ENCODE measurements around the gene IGSF21.
A peak's percentile ranks its signal among the peaks of the same experiment; 100 is the strongest.
"Not testable (repeated sequence)": the region's sequence is repeated elsewhere in the genome, so short reads cannot be mapped to it uniquely, and the experiment has no call there.

The IGSF21 gene

GRCh38 chr1:18404460-18404859 lies 296.9 kb downstream of the IGSF21 start:
- no peak for DNase-seq (ENCODE audit: low spot score)

GRCh38 chr1:18407166-18408045 lies 299.8 kb downstream of the IGSF21 start:
- DNase-seq (ENCODE audit: low spot score) = no peak

GRCh38 chr1:18408656-18409370 lies 301.2 kb downstream of the IGSF21 start:
- DNase-seq (ENCODE audit: low spot score) = no peak

GRCh38 chr1:18409609-18410237 lies 302.1 kb downstream of the IGSF21 start:
- DNase-seq (ENCODE audit: low spot score) = no peak

GRCh38 chr1:18410407-18410806 lies 302.8 kb downstream of the IGSF21 start:
- no peak for DNase-seq (ENCODE audit: low spot score)

GRCh38 chr1:18411321-18411720 lies 303.7 kb downstream of the IGSF21 start:
- no peak for DNase-seq (ENCODE audit: low spot score)

GRCh38 chr1:18411820-18412641 lies 304.4 kb downstream of the IGSF21 start:
- DNase-seq (ENCODE audit: low spot score) = no peak

- DNase-seq (ENCODE audit: low spot score) = no peak
Observed at GRCh38 chr1:18412882-18413353, 305.3 kb downstream of the IGSF21 start.

GRCh38 chr1:18413541-18414305 lies 306.1 kb downstream of the IGSF21 start:
- DNase-seq (ENCODE audit: low spot score) = peak; percentile 95

- DNase-seq (ENCODE audit: low spot score) = peak; percentile 58
Observed at GRCh38 chr1:18414321-18414720, 306.7 kb downstream of the IGSF21 start.

- no peak for DNase-seq (ENCODE audit: low spot score)
Observed at GRCh38 chr1:18414872-18415447, 307.4 kb downstream of the IGSF21 start.

- DNase-seq (ENCODE audit: low spot score) = no peak
Observed at GRCh38 chr1:18415448-18416027, 307.9 kb downstream of the IGSF21 start.

- DNase-seq (ENCODE audit: low spot score) = not testable (repeated sequence)
Observed at GRCh38 chr1:18416126-18416525, 308.5 kb downstream of the IGSF21 start.

- DNase-seq (ENCODE audit: low spot score) = no peak
Observed at GRCh38 chr1:18417316-18418269, 310.0 kb downstream of the IGSF21 start.

- no peak for DNase-seq (ENCODE audit: low spot score)
Observed at GRCh38 chr1:18419113-18419844, 311.7 kb downstream of the IGSF21 start.

GRCh38 chr1:18419845-18420184 lies 312.2 kb downstream of the IGSF21 start:
- DNase-seq (ENCODE audit: low spot score) = no peak

- DNase-seq (ENCODE audit: low spot score) = no peak
Observed at GRCh38 chr1:18422076-18422777, 314.6 kb downstream of the IGSF21 start.

- DNase-seq (ENCODE audit: low spot score) = no peak
Observed at GRCh38 chr1:18422954-18423353, 315.4 kb downstream of the IGSF21 start.

Data from SW480 (cell line).